ENCODE data around the gene SLC38A4. TPM values are rescaled to one million over a fixed set of nuclear protein-coding genes. Genes with fewer than 3 reads are reported as not detected.

The SLC38A4 gene
- total RNA-seq, 1 donor from 2014 or later = 0.29 TPM

DNA sequence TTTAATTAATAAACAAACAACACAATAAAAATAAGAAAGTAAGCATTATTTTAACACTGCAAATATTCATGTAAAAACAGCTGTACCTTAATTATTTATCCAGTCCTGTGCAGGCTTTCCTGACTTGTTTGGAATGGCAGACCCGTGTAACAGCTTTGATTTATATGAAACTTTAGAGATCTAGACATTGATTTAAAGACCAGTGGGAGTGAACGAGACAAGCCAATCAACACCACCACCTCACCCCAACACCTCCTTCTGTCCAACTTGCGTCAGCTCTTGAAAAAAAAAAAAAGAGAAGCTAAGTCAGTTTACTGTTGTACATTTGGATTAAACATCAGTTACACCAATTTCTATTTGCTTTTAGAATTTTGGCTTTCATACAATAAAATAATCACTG, 22.3 kb downstream of the SLC38A4 start:
- H3K27ac Mint-ChIP-seq = no peak overlapping the region
- no peaks in the 10 kb centered on the region for H3K9me3 Mint-ChIP-seq
- DNase-seq (ENCODE audit: low spot score in 2 of 2, unreplicated experiment in 2 of 2) = no peak
- TF ChIP-seq, protein P1, sequence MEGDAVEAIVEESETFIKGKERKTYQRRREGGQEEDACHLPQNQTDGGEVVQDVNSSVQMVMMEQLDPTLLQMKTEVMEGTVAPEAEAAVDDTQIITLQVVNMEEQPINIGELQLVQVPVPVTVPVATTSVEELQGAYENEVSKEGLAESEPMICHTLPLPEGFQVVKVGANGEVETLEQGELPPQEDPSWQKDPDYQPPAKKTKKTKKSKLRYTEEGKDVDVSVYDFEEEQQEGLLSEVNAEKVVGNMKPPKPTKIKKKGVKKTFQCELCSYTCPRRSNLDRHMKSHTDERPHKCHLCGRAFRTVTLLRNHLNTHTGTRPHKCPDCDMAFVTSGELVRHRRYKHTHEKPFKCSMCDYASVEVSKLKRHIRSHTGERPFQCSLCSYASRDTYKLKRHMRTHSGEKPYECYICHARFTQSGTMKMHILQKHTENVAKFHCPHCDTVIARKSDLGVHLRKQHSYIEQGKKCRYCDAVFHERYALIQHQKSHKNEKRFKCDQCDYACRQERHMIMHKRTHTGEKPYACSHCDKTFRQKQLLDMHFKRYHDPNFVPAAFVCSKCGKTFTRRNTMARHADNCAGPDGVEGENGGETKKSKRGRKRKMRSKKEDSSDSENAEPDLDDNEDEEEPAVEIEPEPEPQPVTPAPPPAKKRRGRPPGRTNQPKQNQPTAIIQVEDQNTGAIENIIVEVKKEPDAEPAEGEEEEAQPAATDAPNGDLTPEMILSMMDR (IDR thresholded peaks at IDR 0.05; ENCODE audit: unreplicated experiment) = no peak
- no peaks in the 10 kb centered on the region for H3K36me3 Mint-ChIP-seq
- peaks cover 3% of the 10 kb centered on the region for H3K27me3 Mint-ChIP-seq (ENCODE audit: low read depth)
- H3K4me1 Mint-ChIP-seq = no peaks in the 10 kb centered on the region
- H3K4me3 Mint-ChIP-seq = no peak overlapping the region

DNA sequence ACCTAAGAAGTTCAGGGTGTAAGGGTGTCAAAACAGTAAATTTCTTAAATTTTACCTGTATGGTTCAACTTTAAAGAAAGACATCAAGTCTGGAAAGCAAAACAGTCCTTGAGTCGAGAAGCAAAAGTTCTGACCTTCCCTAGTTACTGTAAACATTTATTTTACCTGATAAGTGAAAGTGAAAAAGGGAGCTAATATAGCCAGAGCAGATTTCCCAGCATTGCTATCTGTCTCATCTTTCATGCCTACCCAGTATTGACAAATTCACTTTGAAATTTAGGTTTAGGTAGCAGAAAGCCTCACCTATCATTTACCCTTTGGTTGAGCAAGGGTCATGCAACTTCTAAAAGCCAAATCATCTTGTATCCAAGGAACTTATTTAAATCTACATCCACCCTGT, 24.5 kb downstream of the SLC38A4 start:
- Mint-ChIP-seq H3K36me3 (no peaks in the 10 kb centered on the region), H3K4me3 (no peak overlapping the region), H3K27me3 (ENCODE audit: low read depth) (peaks cover 3% of the 10 kb centered on the region), H3K9me3 (peaks cover under 1% of the 10 kb centered on the region), H3K4me1 (no peaks in the 10 kb centered on the region), H3K27ac (no peak overlapping the region)
- no peak for DNase-seq (ENCODE audit: low spot score in 2 of 2, unreplicated experiment in 2 of 2)
- TF ChIP-seq, protein P1 (IDR thresholded peaks at IDR 0.05; ENCODE audit: unreplicated experiment) = no peak

DNA sequence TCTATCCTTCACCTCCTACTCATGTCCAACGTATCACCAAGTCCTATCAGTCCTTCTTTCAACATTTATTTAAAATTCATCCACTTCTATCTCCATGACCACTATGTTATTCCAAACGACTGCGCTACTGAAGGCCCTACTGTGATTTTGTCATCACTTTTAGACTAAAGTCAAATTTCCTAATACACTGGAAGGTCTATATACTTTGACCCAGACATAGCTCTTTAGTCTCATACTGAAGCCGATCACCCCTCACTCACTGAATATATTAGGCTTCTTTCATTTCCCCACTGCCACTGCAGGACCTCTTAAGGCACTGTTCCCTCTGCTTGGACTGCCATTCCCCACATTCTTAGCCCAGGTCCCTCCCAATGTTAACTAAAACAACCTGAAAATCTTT, 25.6 kb downstream of the SLC38A4 start:
- Mint-ChIP-seq H3K9me3 (peaks cover 9% of the 10 kb centered on the region), H3K4me1 (no peaks in the 10 kb centered on the region), H3K4me3 (no peak overlapping the region), H3K27me3 (ENCODE audit: low read depth) (no peaks in the 10 kb centered on the region), H3K36me3 (no peaks in the 10 kb centered on the region), H3K27ac (no peak overlapping the region)
- TF ChIP-seq, protein P1 (IDR thresholded peaks at IDR 0.05; ENCODE audit: unreplicated experiment) = no peak
- no peak for DNase-seq (ENCODE audit: low spot score in 2 of 2, unreplicated experiment in 2 of 2)

DNA sequence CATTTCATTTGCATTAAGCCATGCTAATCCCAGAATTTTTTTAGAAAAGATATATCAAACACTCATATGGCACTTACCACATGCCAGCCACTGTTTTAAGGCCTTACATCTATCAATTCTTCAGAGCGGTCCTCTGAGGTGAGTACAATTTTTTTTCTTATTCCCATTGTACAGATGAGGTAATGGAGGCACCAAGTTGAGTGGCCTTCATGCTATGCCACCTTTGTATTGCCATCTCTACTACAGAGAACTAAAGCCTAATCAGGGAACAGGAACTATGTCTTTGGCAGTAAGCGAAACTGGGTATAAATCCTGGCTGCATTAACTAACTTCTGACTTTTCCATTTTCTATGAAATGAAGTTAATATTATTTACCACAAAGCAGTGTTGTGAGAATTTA, 27.1 kb downstream of the SLC38A4 start:
- DNase-seq (ENCODE audit: low spot score in 2 of 2, unreplicated experiment in 2 of 2) = no peak
- Mint-ChIP-seq H3K36me3 (no peaks in the 10 kb centered on the region), H3K27ac (no peak overlapping the region), H3K4me1 (no peaks in the 10 kb centered on the region), H3K27me3 (ENCODE audit: low read depth) (peaks cover 3% of the 10 kb centered on the region), H3K9me3 (peaks cover 20% of the 10 kb centered on the region), H3K4me3 (no peak overlapping the region)
- TF ChIP-seq, protein P1 (IDR thresholded peaks at IDR 0.05; ENCODE audit: unreplicated experiment) = no peak

DNA sequence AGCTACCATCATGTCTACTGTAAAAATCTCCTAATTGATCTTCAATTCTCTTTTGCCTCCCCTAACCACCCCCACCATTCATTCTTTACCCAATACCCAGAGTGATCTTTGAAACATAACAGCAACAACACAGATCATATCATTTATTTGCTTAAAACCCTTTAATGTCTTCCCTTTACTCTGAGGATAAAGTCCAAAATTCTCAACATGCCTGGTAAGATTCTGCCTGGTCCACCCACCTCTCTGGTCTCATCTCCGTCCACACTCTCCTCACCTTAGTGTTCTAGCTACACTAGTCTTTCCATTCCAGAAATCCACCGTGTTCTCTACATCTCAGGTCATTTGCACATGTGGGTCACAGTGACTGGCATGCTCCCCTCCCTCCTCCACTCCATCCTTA, 27.7 kb downstream of the SLC38A4 start:
- Mint-ChIP-seq H3K9me3 (peaks cover 20% of the 10 kb centered on the region), H3K27me3 (ENCODE audit: low read depth) (peaks cover 3% of the 10 kb centered on the region), H3K4me3 (no peak overlapping the region), H3K36me3 (no peaks in the 10 kb centered on the region), H3K4me1 (no peaks in the 10 kb centered on the region), H3K27ac (no peak overlapping the region)
- TF ChIP-seq, protein P1 (IDR thresholded peaks at IDR 0.05; ENCODE audit: unreplicated experiment) = no peak
- no peak for DNase-seq (ENCODE audit: low spot score in 2 of 2, unreplicated experiment in 2 of 2)

DNA sequence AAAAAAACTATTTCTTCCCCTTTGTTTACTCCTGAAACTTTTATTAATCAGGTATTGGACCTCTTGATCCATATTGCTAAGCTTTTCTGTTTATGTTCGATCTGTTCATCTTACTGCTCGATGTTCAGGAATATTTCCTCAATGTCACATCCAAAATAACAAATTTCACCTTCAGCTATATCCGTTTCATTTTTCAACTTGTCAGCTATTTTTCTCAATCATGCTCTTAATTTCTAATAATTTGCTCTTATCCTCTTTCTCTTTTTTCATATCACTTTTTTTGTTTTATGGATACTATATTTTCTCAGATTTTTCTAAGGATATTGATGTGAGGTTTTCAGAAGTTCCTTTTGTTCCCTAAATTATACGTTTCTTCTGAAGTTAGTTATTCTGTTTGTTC, 29.8 kb downstream of the SLC38A4 start:
- Mint-ChIP-seq H3K4me1 (no peaks in the 10 kb centered on the region), H3K36me3 (no peaks in the 10 kb centered on the region), H3K9me3 (peaks cover 20% of the 10 kb centered on the region), H3K27ac (no peak overlapping the region), H3K27me3 (ENCODE audit: low read depth) (peaks cover 3% of the 10 kb centered on the region), H3K4me3 (no peak overlapping the region)
- TF ChIP-seq, protein P1 (IDR thresholded peaks at IDR 0.05; ENCODE audit: unreplicated experiment) = no peak
- no peak for DNase-seq (ENCODE audit: low spot score in 2 of 2, unreplicated experiment in 2 of 2)

Data from mesothelial cell of epicardium (in vitro differentiated cells).